Measurements from ENCODE around the gene TMEM272.

Gene TMEM272

DNA sequence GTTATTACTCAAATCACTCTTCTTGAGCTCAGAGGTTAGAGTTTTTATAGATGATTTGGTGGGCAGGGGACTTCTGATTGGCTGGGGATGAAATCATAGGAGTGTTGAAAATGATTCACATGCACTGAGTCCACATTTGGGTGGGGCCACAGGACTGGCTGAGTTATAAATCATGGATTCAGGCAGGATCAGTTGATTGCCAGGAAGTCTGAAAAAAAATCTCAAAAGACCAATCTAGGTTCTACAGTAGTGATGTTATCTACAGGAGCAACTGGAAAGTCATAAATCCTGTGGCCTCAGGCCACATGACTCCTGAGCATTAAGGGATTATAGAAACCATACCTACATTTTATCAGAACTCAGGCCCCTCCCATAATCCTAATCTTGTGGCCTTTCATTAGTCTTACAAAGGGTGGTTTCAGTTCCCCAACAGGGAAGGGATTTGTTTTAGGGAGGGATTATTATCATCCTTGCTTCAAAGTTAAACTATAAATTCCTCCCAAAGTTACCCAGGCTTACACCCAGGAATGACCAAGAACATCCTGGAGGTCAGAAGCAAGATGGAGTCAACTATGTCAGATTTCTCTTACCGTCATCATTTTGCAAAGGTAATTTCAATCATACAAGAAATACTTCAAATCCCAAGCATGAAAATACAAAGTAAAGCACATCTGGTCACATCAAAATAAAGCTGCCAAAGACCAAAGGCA is 11.2 kb upstream of the TMEM272 start:
- FAIRE-seq (no peak), DNase-seq (ENCODE audit: low spot score) (no peak)

- DNase-seq (ENCODE audit: low spot score) (peak; percentile 23), FAIRE-seq (no peak)
Observed at GRCh38 chr13:51849145-51850101, 4.4 kb upstream of the TMEM272 start.

DNA sequence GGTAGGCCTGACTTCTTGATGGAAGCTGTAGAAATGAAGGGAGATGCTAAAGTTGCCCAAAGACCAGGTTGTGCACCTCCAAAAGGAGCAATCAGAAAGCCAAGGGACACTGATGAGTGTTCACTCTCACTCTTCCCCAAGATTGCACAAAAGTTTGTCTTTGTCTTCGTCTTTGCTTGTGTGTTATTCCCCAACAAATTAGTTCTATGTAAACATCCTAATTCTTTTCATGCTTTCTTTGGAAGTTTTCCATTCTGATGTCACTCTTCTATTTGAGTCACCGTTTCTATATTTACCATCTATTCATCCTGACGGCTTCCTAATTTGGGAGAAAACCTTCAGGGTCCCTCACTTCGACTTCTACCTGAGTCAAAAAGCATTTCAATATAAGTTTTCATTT is 3.7 kb upstream of the TMEM272 start:
- no peak for DNase-seq (ENCODE audit: low spot score)
- FAIRE-seq: no peak

DNA sequence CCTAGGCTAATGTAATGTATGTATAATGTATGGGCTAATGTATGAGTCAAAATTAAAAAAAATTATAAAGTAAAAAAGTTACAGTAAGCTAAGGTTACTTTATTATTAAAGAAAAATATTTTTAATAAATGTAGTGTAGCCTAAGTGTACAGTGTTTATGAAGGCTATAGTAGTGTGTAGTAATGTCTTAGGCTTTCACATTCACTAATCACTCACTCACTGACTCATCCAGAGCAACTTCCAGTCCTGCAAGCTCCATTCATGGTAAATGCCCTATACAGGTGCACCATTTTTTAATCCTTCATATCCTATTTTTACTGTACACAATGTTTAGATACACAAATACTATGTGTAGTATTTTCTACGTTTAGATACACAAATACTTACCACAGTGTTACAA is 1.8 kb upstream of the TMEM272 start:
- no peak for DNase-seq (ENCODE audit: low spot score)
- no peak for FAIRE-seq

DNA sequence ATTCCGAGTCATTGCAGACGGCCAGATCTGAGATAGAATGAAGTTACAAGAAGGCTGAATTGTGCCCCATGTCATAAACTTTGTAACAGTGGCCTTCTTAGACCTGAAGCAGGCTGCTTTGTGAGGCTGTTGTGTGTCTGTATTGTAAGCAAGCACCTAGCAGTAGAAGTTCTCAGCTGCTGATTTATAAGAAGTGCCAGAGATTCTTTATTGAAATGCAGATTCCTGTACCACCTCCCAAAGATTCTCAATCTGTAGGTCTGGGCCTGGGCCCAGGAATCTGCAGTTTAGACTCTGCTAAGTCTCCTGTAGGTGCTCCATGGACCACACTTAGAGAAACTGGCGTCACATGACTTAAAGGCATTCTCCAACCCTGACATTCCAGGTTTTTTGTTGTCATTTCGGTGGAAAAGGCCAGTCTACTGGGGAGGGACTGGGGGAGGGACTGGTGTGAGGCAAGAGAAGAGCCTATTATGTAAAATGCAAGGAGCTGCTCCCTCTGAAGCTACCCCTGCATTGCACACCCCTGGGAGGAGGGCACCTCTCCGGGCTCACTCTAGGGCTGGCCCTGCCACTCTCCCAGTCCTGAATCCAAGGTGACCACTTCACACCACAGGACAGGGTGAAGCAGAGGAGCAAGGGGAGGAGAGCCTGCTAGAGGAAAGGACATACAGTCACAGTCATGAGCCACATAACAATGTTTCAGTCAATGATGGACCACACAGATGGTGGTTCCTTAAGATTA is 769 bp upstream of the TMEM272 start:
- DNase-seq (ENCODE audit: low spot score) (no peak), FAIRE-seq (no peak)

GRCh38 chr13:51843529-51843928 is 1.4 kb downstream of the TMEM272 start:
- DNase-seq (ENCODE audit: low spot score): no peak
- no peak for FAIRE-seq

DNA sequence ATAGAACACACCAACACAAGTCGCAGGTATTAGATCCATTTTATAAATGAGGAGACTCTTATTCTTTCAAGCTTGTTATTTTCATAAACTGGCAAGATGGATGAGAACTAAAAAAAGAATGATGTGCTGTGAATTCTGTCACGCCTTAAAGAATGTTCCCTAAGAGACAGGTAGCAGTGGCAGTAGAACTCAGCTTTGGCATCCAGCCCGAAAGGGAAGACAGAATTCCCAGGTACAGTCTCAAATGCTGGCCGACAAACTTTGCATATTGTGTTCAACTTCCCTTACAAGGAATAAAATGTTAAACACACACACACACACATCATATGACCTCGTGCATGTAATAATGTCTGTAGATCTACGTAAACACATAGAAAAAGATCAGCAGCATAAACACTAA is 3.2 kb downstream of the TMEM272 start:
- FAIRE-seq: no peak
- no peak for DNase-seq (ENCODE audit: low spot score)

DNA sequence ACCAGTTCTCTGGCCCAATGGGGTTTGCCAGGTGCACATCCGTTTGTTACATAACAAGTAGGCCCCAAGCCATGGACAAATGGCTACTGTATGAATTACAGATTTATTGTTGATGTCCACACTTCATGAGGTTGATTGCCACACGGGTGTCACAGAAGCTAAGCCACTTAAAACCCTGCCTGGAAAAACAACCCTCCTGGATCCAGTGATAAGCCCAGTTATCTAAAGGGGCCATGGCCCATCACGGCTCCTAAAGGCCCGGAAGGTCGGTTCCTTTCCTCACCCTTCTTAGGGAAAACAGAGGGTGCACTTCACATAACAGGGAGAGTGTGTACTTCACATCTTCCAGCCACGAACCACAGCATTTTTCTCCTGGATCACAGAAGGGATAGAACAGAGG is 4.1 kb downstream of the TMEM272 start:
- DNase-seq (ENCODE audit: low spot score) (no peak), FAIRE-seq (no peak)

DNA sequence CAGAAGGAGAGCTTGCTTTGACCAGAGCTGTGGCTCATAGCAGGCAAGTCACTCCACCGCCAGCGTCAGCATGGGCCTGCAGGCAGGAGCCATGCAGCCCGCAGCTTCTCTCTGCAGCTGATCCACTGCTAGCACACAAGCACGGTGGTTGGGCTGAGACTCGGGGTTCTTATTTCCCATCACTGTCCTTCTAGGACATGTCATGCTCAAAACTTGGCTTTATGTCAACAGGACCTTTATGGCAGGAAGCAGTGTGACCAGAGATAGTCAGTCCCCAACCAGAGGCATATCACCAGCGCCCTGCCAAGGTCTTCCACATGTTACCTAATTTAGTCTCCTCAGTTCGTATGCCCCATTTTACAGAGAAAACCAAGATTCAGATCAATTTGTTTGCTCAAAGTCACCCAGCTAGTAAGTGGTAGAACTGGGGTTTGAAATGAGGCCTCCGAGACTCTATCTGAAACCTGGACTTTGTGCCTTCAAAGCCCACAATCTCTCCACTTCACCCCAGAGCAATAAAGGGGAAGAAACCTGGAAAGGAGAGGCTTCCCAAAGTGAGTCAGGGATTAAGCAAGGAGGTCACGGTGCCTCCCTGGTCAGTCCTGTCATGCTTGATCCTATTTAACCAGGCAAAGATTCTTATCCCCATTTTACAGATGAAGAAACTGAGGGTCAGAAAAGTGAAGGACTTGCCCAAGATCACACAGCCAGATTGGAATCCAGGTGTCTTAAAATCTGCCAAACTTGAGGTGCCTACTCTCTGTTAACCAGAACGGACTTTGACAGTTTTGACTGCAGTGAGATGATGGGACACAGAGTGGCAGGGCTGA is 5.1 kb downstream of the TMEM272 start:
- DNase-seq (ENCODE audit: low spot score) (no peak), FAIRE-seq (no peak)

DNA sequence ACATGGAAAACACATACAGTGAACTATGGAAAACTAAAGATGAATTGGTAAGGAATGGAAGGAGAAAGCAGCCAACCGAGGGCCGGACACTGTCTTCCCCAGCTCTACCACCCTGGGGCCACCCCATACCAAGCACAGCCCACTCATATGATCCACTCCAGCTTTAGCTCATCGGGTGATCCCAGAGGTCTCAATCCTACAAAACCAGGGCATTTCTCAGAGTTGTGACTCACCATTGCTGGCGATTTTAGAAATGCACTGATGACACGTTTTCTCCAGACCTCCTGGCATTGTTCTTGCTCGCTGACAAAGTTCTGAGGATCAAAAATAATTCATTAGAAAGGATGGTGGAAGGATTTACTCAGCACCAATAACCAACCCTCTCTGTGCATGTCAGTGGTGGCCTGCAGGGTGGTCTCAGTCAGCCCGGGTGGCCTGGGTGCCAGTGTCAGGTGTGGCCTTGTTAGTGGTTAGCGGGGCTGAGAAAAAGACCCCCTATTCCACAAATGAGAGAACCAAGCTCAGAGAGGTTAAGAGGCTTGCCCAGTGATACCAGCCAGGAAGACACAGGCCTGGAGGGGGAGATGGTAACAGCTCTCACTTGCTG is 6.6 kb downstream of the TMEM272 start:
- FAIRE-seq: no peak

GRCh38 chr13:51837016-51837415 is 8.0 kb downstream of the TMEM272 start:
- DNase-seq (ENCODE audit: low spot score): no peak

More for the DNA sequence above, 6.6 kb downstream of the TMEM272 start:
- DNase-seq (ENCODE audit: low spot score): no peak

GRCh38 chr13:51834581-51835171 is 10.3 kb downstream of the TMEM272 start:
- no peak for FAIRE-seq
- DNase-seq (ENCODE audit: low spot score): no peak

More at GRCh38 chr13:51837016-51837415, 8.0 kb downstream of the TMEM272 start:
- no peak for FAIRE-seq

GRCh38 chr13:51833980-51834379 is 11.0 kb downstream of the TMEM272 start:
- FAIRE-seq: no peak

DNA sequence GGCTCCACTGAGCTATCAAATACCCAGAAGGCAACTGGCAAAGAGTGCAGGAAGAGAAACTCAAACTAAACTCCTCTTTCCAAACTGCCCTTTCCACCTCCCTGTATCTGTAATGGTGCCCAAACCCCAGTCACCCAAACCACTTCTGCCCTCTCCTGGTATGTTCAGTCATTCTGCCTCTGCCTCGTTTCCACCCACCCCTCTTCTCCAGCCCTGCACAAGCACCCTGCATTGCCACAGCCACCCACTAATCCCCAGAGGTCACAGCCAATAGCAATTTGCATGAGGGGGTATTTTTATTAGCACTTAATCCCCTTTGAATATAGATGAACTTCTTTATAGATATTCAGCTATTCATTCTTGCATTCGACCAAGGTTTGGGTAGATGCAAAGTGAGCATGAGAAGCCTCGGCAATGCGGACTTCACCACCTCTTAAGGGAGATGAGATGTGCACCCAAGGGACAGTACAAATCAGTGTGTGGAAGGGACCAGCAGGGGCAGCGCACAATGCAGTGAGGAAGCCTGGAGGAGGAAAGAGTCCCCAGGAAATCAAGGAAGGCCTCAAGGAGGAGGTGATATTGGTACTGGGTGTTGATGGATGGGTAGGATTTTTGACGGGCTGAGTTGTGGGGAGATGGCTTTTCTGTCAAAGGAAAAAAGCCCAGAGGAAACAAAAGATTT is 12.4 kb downstream of the TMEM272 start:
- DNase-seq (ENCODE audit: low spot score) (peak; percentile 18), FAIRE-seq (no peak)

More at GRCh38 chr13:51833980-51834379, 11.0 kb downstream of the TMEM272 start:
- no peak for DNase-seq (ENCODE audit: low spot score)

GRCh38 chr13:51831519-51831918 is 13.5 kb downstream of the TMEM272 start:
- no peak for FAIRE-seq

GRCh38 chr13:51829568-51829899 is 15.4 kb downstream of the TMEM272 start:
- no peak for FAIRE-seq
- DNase-seq (ENCODE audit: low spot score): no peak

More at GRCh38 chr13:51831519-51831918, 13.5 kb downstream of the TMEM272 start:
- DNase-seq (ENCODE audit: low spot score): no peak

DNA sequence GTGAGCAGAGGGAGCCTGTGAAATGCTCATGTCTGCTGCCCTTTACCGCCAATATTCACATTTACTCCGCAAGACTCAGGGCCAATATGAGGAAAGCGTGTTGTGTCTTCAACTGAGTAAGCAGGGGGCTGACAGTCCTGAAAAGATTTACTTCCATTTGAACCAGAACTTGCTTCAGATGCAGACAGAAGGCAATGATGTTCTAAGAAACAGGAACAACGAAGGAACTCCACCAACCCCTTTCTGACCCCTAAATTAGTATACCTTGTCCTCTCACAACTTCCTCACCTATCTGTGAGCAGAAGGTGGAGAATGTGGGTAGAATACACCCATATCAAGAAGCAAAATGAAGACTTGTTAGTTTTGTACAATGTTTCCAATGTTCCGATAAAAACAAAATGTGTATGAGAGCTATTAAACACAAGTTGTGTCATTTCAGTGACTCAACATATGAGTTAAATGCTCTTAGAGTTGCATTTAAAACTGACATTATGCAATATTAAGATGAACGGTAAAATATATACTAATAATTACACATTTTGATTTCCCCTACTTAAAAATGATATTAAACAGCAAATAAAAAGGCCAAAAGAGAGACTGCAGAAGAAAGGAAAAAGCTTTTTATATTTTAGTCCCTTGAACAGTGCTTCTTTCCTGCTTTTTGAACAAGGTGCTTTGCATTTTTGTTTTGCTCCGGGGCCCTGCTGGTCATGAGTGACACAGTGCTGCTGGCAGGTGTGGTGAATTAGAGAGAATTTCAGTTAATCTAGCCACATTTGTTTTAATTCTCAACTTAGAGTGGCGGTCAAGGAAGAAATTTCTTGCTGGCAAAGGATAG is 16.0 kb downstream of the TMEM272 start:
- FAIRE-seq: no peak

DNA sequence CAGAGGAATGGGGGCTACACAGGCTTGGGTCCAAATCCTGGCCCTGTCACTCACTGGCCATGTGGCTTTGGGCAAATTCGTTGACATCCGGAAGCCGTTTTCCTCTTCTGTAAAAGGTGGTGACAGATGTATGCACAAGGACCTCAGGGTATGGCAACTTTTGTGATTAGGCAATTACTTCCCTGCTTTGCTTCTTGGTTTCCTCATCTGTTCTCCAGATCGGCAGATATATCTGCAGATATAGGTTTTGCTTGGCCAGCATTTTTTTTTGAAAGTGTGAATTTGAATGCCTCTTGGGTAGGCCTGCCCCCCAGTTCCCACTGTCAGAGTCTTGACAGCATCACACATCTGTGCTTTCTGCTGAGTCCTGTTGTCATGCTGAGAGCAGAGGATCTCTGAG is 17.7 kb downstream of the TMEM272 start:
- no peak for DNase-seq (ENCODE audit: low spot score)
- FAIRE-seq: no peak

More for the DNA sequence above, 16.0 kb downstream of the TMEM272 start:
- no peak for DNase-seq (ENCODE audit: low spot score)

GRCh38 chr13:51826606-51827005 is 18.4 kb downstream of the TMEM272 start:
- no peak for DNase-seq (ENCODE audit: low spot score)

More at GRCh38 chr13:51826606-51827005, 18.4 kb downstream of the TMEM272 start:
- no peak for FAIRE-seq
